WTC11 (cell line): ENCODE measurements around the gene LYPD1.

Source experiments
- CBFB ChIP-seq: sonication (generic); formaldehyde crosslinking; IDR thresholded peaks from 2 replicates; pipeline ENCODE4 v1.8.1; 2022; ENCODE audit warnings: mild to moderate bottlenecking, low read depth, missing genetic modification reagents
- CREB1 ChIP-seq: sonication (generic); formaldehyde crosslinking; IDR thresholded peaks from 2 replicates; pipeline ENCODE4 v1.8.0; 2023; ENCODE audit warnings: mild to moderate bottlenecking, missing genetic modification reagents
- FOXJ3 ChIP-seq: sonication (generic); formaldehyde crosslinking; IDR thresholded peaks from 2 replicates; pipeline ENCODE4 v1.9.0; 2021; ENCODE audit warnings: missing genetic modification reagents, mild to moderate bottlenecking, borderline replicate concordance
- NFYB ChIP-seq: sonication (generic); formaldehyde crosslinking; conservative IDR thresholded peaks from 2 replicates; pipeline ENCODE4 v1.8.0; 2022; ENCODE audit warnings: low read depth, missing genetic modification reagents
- NR1H2 ChIP-seq: sonication (generic); formaldehyde crosslinking; IDR thresholded peaks from 2 replicates; pipeline ENCODE4 v1.9.0; 2021; ENCODE audit warnings: mild to moderate bottlenecking, moderate library complexity, missing genetic modification reagents
- NR2C2 ChIP-seq: sonication (generic); formaldehyde crosslinking; IDR thresholded peaks from 2 replicates; pipeline ENCODE4 v1.8.0; 2022; ENCODE audit warnings: mild to moderate bottlenecking, missing genetic modification reagents
- PRRX2 ChIP-seq: fragments of 250-450 bp; sonication (Bioruptor Pico); IDR thresholded peaks from 2 replicates; pipeline ENCODE4 v1.8.0; 2021; ENCODE audit warnings: mild to moderate bottlenecking
- SMAD3 ChIP-seq: sonication (generic); formaldehyde crosslinking; IDR thresholded peaks from 2 replicates; pipeline ENCODE4 v1.8.0; 2022; ENCODE audit warnings: missing genetic modification reagents, mild to moderate bottlenecking, borderline replicate concordance
- TF ChIP-seq, protein P1 (sequence below): fragments of 200-600 bp; IDR thresholded peaks from 2 replicates; pipeline ENCODE4 v1.8.0; 2022; ENCODE audit warnings: antibody characterized with exemption
- TF ChIP-seq, protein P2 (sequence below): sonication (generic); formaldehyde crosslinking; IDR thresholded peaks from 2 replicates; pipeline ENCODE4 v1.8.1; 2023; ENCODE audit warnings: mild to moderate bottlenecking, moderate library complexity, missing genetic modification reagents
- TF ChIP-seq, protein P3 (sequence below): sonication (generic); formaldehyde crosslinking; IDR thresholded peaks from 2 replicates; pipeline ENCODE4 v1.8.1; 2023; ENCODE audit warnings: mild to moderate bottlenecking, missing genetic modification reagents, moderate library complexity
- TF ChIP-seq, protein P4 (sequence below): sonication (generic); formaldehyde crosslinking; IDR thresholded peaks from 2 replicates; pipeline ENCODE4 v1.8.0; 2022; ENCODE audit warnings: mild to moderate bottlenecking, missing genetic modification reagents
- TF ChIP-seq, protein P5 (sequence below): sonication (generic); formaldehyde crosslinking; IDR thresholded peaks from 2 replicates; pipeline ENCODE4 v1.8.0; 2023; ENCODE audit warnings: missing genetic modification reagents, mild to moderate bottlenecking, borderline replicate concordance
- TF ChIP-seq, protein P6 (sequence below): sonication (generic); formaldehyde crosslinking; IDR thresholded peaks from 2 replicates; pipeline ENCODE4 v1.8.0; 2023; ENCODE audit warnings: missing genetic modification reagents

DNA sequence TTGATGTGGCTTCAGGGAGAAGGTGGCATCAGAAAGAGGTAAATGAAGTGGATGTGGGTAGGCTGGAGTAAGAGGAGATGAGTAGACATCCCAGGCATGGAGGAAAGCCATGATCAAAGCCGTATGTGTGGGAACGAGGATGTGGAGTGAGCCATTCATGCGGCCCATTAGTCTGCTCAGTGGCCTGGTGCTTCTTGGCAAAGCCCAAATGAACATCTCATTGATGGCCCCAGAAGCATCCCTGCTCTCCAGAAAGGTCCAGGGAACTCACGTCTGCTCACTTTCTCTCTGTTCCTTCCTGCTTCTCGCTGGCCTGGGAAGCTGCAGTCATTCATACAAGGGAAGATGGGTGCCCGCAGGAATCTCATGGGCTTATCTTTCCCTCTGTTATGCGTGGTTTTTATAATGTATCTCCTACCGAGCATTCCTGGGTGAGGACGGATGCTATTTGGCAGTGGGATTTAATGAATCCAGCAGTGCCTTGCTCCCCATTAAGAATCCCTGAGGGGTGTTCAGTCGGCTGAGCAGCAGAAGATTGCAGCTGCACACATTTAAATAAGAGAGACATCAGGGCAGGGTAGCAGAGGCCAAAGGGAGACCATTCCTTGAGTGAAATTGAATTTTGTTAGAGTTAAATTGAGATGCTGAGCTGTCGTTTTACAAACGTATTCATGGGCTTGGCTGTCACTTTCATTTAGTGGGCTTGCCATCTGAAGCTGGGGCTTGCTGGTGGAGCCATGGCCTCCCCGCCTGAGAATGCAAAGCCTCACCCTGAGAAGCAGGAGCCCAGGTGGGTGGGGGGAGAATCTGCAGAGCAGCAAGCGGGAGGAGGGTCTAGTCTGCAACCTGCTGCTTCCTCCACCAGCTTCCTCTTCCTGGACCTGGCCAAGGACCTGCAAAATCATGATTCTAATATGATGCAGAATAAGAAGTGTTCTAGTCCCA lies 64.5 kb downstream of the LYPD1 start:
- TF ChIP-seq, protein P1, sequence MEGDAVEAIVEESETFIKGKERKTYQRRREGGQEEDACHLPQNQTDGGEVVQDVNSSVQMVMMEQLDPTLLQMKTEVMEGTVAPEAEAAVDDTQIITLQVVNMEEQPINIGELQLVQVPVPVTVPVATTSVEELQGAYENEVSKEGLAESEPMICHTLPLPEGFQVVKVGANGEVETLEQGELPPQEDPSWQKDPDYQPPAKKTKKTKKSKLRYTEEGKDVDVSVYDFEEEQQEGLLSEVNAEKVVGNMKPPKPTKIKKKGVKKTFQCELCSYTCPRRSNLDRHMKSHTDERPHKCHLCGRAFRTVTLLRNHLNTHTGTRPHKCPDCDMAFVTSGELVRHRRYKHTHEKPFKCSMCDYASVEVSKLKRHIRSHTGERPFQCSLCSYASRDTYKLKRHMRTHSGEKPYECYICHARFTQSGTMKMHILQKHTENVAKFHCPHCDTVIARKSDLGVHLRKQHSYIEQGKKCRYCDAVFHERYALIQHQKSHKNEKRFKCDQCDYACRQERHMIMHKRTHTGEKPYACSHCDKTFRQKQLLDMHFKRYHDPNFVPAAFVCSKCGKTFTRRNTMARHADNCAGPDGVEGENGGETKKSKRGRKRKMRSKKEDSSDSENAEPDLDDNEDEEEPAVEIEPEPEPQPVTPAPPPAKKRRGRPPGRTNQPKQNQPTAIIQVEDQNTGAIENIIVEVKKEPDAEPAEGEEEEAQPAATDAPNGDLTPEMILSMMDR, result no peak
- TF ChIP-seq NFYB (CRISPR knock-in tag) (no peak), CREB1 (CRISPR knock-in tag) (no peak), CBFB (no peak), NR1H2 (CRISPR knock-in tag) (no peak), PRRX2 (CRISPR knock-in tag) (no peak), FOXJ3 (CRISPR knock-in tag) (no peak), SMAD3 (CRISPR knock-in tag) (no peak), NR2C2 (CRISPR knock-in tag) (no peak)
- TF ChIP-seq, protein P2, sequence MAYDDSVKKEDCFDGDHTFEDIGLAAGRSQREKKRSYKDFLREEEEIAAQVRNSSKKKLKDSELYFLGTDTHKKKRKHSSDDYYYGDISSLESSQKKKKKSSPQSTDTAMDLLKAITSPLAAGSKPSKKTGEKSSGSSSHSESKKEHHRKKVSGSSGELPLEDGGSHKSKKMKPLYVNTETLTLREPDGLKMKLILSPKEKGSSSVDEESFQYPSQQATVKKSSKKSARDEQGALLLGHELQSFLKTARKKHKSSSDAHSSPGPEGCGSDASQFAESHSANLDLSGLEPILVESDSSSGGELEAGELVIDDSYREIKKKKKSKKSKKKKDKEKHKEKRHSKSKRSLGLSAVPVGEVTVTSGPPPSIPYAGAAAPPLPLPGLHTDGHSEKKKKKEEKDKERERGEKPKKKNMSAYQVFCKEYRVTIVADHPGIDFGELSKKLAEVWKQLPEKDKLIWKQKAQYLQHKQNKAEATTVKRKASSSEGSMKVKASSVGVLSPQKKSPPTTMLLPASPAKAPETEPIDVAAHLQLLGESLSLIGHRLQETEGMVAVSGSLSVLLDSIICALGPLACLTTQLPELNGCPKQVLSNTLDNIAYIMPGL, result no peak
- TF ChIP-seq, protein P3, sequence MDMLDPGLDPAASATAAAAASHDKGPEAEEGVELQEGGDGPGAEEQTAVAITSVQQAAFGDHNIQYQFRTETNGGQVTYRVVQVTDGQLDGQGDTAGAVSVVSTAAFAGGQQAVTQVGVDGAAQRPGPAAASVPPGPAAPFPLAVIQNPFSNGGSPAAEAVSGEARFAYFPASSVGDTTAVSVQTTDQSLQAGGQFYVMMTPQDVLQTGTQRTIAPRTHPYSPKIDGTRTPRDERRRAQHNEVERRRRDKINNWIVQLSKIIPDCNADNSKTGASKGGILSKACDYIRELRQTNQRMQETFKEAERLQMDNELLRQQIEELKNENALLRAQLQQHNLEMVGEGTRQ (CRISPR knock-in tag), result no peak
- TF ChIP-seq, protein P4, sequence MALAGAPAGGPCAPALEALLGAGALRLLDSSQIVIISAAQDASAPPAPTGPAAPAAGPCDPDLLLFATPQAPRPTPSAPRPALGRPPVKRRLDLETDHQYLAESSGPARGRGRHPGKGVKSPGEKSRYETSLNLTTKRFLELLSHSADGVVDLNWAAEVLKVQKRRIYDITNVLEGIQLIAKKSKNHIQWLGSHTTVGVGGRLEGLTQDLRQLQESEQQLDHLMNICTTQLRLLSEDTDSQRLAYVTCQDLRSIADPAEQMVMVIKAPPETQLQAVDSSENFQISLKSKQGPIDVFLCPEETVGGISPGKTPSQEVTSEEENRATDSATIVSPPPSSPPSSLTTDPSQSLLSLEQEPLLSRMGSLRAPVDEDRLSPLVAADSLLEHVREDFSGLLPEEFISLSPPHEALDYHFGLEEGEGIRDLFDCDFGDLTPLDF, result no peak
- TF ChIP-seq, protein P5, sequence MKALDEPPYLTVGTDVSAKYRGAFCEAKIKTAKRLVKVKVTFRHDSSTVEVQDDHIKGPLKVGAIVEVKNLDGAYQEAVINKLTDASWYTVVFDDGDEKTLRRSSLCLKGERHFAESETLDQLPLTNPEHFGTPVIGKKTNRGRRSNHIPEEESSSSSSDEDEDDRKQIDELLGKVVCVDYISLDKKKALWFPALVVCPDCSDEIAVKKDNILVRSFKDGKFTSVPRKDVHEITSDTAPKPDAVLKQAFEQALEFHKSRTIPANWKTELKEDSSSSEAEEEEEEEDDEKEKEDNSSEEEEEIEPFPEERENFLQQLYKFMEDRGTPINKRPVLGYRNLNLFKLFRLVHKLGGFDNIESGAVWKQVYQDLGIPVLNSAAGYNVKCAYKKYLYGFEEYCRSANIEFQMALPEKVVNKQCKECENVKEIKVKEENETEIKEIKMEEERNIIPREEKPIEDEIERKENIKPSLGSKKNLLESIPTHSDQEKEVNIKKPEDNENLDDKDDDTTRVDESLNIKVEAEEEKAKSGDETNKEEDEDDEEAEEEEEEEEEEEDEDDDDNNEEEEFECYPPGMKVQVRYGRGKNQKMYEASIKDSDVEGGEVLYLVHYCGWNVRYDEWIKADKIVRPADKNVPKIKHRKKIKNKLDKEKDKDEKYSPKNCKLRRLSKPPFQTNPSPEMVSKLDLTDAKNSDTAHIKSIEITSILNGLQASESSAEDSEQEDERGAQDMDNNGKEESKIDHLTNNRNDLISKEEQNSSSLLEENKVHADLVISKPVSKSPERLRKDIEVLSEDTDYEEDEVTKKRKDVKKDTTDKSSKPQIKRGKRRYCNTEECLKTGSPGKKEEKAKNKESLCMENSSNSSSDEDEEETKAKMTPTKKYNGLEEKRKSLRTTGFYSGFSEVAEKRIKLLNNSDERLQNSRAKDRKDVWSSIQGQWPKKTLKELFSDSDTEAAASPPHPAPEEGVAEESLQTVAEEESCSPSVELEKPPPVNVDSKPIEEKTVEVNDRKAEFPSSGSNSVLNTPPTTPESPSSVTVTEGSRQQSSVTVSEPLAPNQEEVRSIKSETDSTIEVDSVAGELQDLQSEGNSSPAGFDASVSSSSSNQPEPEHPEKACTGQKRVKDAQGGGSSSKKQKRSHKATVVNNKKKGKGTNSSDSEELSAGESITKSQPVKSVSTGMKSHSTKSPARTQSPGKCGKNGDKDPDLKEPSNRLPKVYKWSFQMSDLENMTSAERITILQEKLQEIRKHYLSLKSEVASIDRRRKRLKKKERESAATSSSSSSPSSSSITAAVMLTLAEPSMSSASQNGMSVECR (CRISPR knock-in tag), result no peak
- TF ChIP-seq, protein P6, sequence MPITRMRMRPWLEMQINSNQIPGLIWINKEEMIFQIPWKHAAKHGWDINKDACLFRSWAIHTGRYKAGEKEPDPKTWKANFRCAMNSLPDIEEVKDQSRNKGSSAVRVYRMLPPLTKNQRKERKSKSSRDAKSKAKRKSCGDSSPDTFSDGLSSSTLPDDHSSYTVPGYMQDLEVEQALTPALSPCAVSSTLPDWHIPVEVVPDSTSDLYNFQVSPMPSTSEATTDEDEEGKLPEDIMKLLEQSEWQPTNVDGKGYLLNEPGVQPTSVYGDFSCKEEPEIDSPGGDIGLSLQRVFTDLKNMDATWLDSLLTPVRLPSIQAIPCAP (CRISPR knock-in tag), result no peak
